Measurements from ENCODE around the gene AKT3.
A peak's percentile ranks its signal among the peaks of the same experiment; 100 is the strongest.

The AKT3 gene

GRCh38 chr1:243740255-243740999 is 109.6 kb downstream of the AKT3 start:
- no peak for DNase-seq
- Mint-ChIP-seq H3K27me3 (ENCODE audit: low read depth, poor library complexity) (no peaks in the 10 kb centered on the region), H3K36me3 (ENCODE audit: low read depth) (peaks cover 21% of the 10 kb centered on the region), H3K27ac (no peak overlapping the region), H3K9me3 (peaks cover 12% of the 10 kb centered on the region), H3K4me1 (peaks cover 13% of the 10 kb centered on the region), H3K4me3 (no peak overlapping the region)
- TF ChIP-seq, protein P1, sequence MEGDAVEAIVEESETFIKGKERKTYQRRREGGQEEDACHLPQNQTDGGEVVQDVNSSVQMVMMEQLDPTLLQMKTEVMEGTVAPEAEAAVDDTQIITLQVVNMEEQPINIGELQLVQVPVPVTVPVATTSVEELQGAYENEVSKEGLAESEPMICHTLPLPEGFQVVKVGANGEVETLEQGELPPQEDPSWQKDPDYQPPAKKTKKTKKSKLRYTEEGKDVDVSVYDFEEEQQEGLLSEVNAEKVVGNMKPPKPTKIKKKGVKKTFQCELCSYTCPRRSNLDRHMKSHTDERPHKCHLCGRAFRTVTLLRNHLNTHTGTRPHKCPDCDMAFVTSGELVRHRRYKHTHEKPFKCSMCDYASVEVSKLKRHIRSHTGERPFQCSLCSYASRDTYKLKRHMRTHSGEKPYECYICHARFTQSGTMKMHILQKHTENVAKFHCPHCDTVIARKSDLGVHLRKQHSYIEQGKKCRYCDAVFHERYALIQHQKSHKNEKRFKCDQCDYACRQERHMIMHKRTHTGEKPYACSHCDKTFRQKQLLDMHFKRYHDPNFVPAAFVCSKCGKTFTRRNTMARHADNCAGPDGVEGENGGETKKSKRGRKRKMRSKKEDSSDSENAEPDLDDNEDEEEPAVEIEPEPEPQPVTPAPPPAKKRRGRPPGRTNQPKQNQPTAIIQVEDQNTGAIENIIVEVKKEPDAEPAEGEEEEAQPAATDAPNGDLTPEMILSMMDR (IDR thresholded peaks at IDR 0.05), result no peak

- TF ChIP-seq, protein P1 (IDR thresholded peaks at IDR 0.05), result no peak
- peak overlapping the region; percentile 53 for H3K27ac Mint-ChIP-seq
- DNase-seq, result no peak
- H3K9me3 Mint-ChIP-seq, result peaks cover 12% of the 10 kb centered on the region
- H3K27me3 Mint-ChIP-seq (ENCODE audit: low read depth, poor library complexity), result no peaks in the 10 kb centered on the region
- H3K36me3 Mint-ChIP-seq (ENCODE audit: low read depth), result peaks cover 18% of the 10 kb centered on the region
- peaks cover 13% of the 10 kb centered on the region for H3K4me1 Mint-ChIP-seq
- H3K4me3 Mint-ChIP-seq, result no peak overlapping the region
These were observed 110.6 kb downstream of the AKT3 start for GRCh38 chr1:243739335-243740003.

GRCh38 chr1:243738020-243738419 is 112.0 kb downstream of the AKT3 start:
- peaks cover 13% of the 10 kb centered on the region for H3K4me1 Mint-ChIP-seq
- no peaks in the 10 kb centered on the region for H3K27me3 Mint-ChIP-seq (ENCODE audit: low read depth, poor library complexity)
- H3K4me3 Mint-ChIP-seq, result no peak overlapping the region
- TF ChIP-seq, protein P1 (IDR thresholded peaks at IDR 0.05), result no peak
- H3K36me3 Mint-ChIP-seq (ENCODE audit: low read depth), result peaks cover 5% of the 10 kb centered on the region
- no peak for DNase-seq
- peaks cover 5% of the 10 kb centered on the region for H3K9me3 Mint-ChIP-seq
- H3K27ac Mint-ChIP-seq, result no peak overlapping the region

- Mint-ChIP-seq H3K9me3 (no peaks in the 10 kb centered on the region), H3K4me3 (no peak overlapping the region), H3K27ac (no peak overlapping the region), H3K36me3 (ENCODE audit: low read depth) (no peaks in the 10 kb centered on the region), H3K27me3 (ENCODE audit: low read depth, poor library complexity) (no peaks in the 10 kb centered on the region), H3K4me1 (peaks cover 10% of the 10 kb centered on the region)
- TF ChIP-seq, protein P1 (IDR thresholded peaks at IDR 0.05), result no peak
- no peak for DNase-seq
These were observed 114.6 kb downstream of the AKT3 start for GRCh38 chr1:243735457-243735856.

- TF ChIP-seq, protein P1 (IDR thresholded peaks at IDR 0.05), result no peak
- DNase-seq, result no peak
- Mint-ChIP-seq H3K36me3 (ENCODE audit: low read depth) (peaks cover 10% of the 10 kb centered on the region), H3K4me1 (no peaks in the 10 kb centered on the region), H3K27me3 (ENCODE audit: low read depth, poor library complexity) (peaks cover 3% of the 10 kb centered on the region), H3K4me3 (no peak overlapping the region), H3K9me3 (no peaks in the 10 kb centered on the region), H3K27ac (no peak overlapping the region)
These were observed 115.7 kb downstream of the AKT3 start for GRCh38 chr1:243734308-243734695.
